ENCODE data around the gene ING5. TPM values are rescaled to one million over a fixed set of nuclear protein-coding genes. Genes with fewer than 3 reads are reported as not detected.
A peak's percentile ranks its signal among the peaks of the same experiment; 100 is the strongest.

The ING5 gene
- total RNA-seq (2021; ENCODE audit: unreplicated experiment) (39.8 TPM), Bru-seq, nascent RNA (percentile 78 among the genes with signal in this experiment), BruChase-seq, experiment 1, labeled RNA remaining after a 2-hour chase (percentile 89 among the genes with signal in this experiment), BruChase-seq, experiment 2, labeled RNA remaining after a 6-hour chase (percentile 87 among the genes with signal in this experiment)
- 22.8 TPM for polyA plus RNA-seq (2012; ENCODE audit: insufficient read length)
- long read RNA-seq, full-length matches to known transcripts: 10 of 68 reads
- long read RNA-seq, partial matches to known transcripts: 43 of 68 reads
- long read RNA-seq, other reads (novel, unspliced or antisense): 15 of 68 reads

DNA sequence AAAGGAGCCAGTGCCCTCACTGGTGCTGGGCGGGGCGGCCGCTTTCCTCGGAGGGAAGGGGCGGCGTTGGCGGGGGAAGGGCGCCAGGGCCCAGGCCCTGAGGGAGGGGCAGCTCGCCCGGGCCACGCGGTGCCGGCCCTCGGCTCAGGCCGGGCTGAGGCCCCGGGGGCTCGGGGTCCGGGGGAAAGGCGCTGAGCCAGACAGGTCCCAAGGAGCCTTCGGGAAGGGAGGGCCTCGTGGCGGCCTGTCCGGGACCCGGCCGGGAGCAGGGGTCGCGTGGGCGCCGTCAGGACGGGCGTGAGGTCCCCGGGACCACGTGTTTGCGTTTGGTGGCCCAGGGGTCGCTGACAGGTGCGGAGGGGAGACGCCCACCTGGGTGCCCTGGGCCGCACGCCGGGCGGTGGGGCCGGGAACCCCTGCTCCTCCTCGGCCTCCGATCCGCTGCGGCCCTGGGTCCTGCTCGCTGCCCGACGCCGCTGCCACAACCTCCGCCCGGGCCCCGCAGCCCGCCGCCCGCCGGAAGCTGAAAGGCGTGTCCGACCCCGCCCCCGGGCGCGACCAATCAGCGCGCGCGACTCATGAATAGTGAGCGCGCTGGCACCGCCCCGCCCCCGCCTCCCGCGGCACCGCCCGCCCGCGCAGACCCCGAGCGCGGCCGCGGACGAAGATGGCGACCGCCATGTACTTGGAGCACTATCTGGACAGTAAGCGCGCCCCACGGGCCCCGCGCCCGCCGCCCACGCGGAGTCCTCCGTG lies at the start of gene ING5:
Gene ING5 (plus strand): TSS at position 641 of the 756 bp plus-strand sequence. CDS start 27 bp downstream, at position 668.
- BruUV-seq (replicated peaks): no TSS peak
- Histone ChIP-seq H3K27ac (ENCODE audit: low read length) (peak within 1 kb of the TSS; percentile 76), H3K9me3 (ENCODE audit: control insufficient read depth, insufficient read depth, low read depth, low read length) (no peaks in the 10 kb centered on the region), H3K36me3 (ENCODE audit: control insufficient read depth, insufficient read depth, low read length) (no peaks in the 10 kb centered on the region; the same call in 1 of the 2 replicates), H3K4me3 (ENCODE audit: low read depth in 2 of 2, low read length in 2 of 2) (peak within 1 kb of the TSS; percentile 71 to 77), H3K27me3 (ENCODE audit: control insufficient read depth, insufficient read depth, low read length) (no peaks in the 10 kb centered on the region), H3K4me1 (ENCODE audit: control insufficient read depth, insufficient read depth, low read length) (peaks cover 10% of the 10 kb centered on the region)
- ChIA-PET CTCF (no interaction called here), POLR2A (interaction anchor here (0.6 to 1.2 kb wide), 6 partner anchors 13 to 553 kb away, joined by 3 to 17 read pairs (median 4); partner anchors contain the start of genes D2HGDH and DTYMK)
- intact Hi-C loops (cut with micrococcal nuclease; ENCODE audit: unreplicated experiment): no loop called here
- ATAC-seq (peak; percentile 86), DNase-seq (ENCODE audit: low read depth, low spot score) (no peak)
- in situ Hi-C loops (cut with HindIII; ENCODE audit: low pct_unique_long_range_greater_than_20kb, low sequenced_read_pairs): no loop called here
- TF ChIP-seq, protein P1, sequence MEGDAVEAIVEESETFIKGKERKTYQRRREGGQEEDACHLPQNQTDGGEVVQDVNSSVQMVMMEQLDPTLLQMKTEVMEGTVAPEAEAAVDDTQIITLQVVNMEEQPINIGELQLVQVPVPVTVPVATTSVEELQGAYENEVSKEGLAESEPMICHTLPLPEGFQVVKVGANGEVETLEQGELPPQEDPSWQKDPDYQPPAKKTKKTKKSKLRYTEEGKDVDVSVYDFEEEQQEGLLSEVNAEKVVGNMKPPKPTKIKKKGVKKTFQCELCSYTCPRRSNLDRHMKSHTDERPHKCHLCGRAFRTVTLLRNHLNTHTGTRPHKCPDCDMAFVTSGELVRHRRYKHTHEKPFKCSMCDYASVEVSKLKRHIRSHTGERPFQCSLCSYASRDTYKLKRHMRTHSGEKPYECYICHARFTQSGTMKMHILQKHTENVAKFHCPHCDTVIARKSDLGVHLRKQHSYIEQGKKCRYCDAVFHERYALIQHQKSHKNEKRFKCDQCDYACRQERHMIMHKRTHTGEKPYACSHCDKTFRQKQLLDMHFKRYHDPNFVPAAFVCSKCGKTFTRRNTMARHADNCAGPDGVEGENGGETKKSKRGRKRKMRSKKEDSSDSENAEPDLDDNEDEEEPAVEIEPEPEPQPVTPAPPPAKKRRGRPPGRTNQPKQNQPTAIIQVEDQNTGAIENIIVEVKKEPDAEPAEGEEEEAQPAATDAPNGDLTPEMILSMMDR (IDR thresholded peaks at IDR 0.05): no peak
- TF ChIP-seq, protein P2, sequence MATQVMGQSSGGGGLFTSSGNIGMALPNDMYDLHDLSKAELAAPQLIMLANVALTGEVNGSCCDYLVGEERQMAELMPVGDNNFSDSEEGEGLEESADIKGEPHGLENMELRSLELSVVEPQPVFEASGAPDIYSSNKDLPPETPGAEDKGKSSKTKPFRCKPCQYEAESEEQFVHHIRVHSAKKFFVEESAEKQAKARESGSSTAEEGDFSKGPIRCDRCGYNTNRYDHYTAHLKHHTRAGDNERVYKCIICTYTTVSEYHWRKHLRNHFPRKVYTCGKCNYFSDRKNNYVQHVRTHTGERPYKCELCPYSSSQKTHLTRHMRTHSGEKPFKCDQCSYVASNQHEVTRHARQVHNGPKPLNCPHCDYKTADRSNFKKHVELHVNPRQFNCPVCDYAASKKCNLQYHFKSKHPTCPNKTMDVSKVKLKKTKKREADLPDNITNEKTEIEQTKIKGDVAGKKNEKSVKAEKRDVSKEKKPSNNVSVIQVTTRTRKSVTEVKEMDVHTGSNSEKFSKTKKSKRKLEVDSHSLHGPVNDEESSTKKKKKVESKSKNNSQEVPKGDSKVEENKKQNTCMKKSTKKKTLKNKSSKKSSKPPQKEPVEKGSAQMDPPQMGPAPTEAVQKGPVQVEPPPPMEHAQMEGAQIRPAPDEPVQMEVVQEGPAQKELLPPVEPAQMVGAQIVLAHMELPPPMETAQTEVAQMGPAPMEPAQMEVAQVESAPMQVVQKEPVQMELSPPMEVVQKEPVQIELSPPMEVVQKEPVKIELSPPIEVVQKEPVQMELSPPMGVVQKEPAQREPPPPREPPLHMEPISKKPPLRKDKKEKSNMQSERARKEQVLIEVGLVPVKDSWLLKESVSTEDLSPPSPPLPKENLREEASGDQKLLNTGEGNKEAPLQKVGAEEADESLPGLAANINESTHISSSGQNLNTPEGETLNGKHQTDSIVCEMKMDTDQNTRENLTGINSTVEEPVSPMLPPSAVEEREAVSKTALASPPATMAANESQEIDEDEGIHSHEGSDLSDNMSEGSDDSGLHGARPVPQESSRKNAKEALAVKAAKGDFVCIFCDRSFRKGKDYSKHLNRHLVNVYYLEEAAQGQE (IDR thresholded peaks at IDR 0.05; ENCODE audit: insufficient read depth in 1 of 2, low read depth in 2 of 2, low read length in 1 of 2): no peak
- peak; percentile 54; the same call in 1 of the 2 replicates for TF ChIP-seq POLR2AphosphoS5 (IDR thresholded peaks at IDR 0.05; ENCODE audit: low read depth, low read length)
- peak; percentile 85; the same call in 1 of the 2 replicates for TF ChIP-seq SIN3A (IDR thresholded peaks at IDR 0.05; ENCODE audit: borderline replicate concordance, insufficient read depth, low read depth, low read length)
- no peak for TF ChIP-seq TCF7L2 (IDR thresholded peaks at IDR 0.05; ENCODE audit: low read depth, low read length)

DNA sequence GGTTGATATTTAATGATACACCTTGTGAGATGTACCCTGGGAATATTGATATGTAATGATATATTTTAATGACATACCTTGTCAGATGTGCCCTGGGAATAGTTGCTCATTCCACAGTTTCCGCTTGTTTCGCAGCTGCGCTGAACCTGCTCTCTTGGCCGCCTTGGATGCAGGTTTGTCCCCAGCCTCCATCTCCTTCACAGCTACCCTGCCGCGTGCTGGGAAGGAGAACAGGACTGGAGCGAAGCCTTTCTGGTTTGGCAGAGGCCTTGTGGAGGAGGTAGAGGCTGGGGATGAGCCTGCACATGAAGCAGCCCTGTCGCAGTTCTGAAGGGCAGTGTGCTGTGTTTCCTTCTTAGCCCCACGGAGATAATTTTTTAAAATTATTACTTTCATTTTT lies 49.7 kb upstream of the ING5 start:
- H3K36me3 ChIP-seq (ENCODE audit: control insufficient read depth, insufficient read depth, low read length): no peaks in the 10 kb centered on the region
- BruUV-seq (replicated peaks): no TSS peak
- ChIA-PET CTCF (no interaction called here), POLR2A (no interaction called here)
- DNase-seq (ENCODE audit: low read depth, low spot score) (no peak), ATAC-seq (no peak)
- TF ChIP-seq, protein P2 (IDR thresholded peaks at IDR 0.05; ENCODE audit: insufficient read depth in 1 of 2, low read depth in 2 of 2, low read length in 1 of 2): no peak
- TF ChIP-seq, protein P1 (IDR thresholded peaks at IDR 0.05): no peak
- TF ChIP-seq SIN3A (IDR thresholded peaks at IDR 0.05; ENCODE audit: borderline replicate concordance, insufficient read depth, low read depth, low read length) (no peak), POLR2AphosphoS5 (IDR thresholded peaks at IDR 0.05; ENCODE audit: low read depth, low read length) (no peak), TCF7L2 (IDR thresholded peaks at IDR 0.05; ENCODE audit: low read depth, low read length) (no peak)
- intact Hi-C loops (cut with micrococcal nuclease; ENCODE audit: unreplicated experiment) (no loop called here), in situ Hi-C loops (cut with HindIII; ENCODE audit: low pct_unique_long_range_greater_than_20kb, low sequenced_read_pairs) (no loop called here)
- no peak overlapping the region for H3K27ac ChIP-seq (ENCODE audit: low read length)
- H3K27me3 ChIP-seq (ENCODE audit: control insufficient read depth, insufficient read depth, low read length): no peaks in the 10 kb centered on the region
- H3K4me1 ChIP-seq (ENCODE audit: control insufficient read depth, insufficient read depth, low read length): no peaks in the 10 kb centered on the region
- H3K4me3 ChIP-seq (ENCODE audit: low read depth in 2 of 2, low read length in 2 of 2): no peak overlapping the region
- no peaks in the 10 kb centered on the region for H3K9me3 ChIP-seq (ENCODE audit: control insufficient read depth, insufficient read depth, low read depth, low read length)

Data from Panc1 (cell line).